HG03457 (cell line): Measurements from ENCODE around the gene GDPD5.

Source experiments
- ATAC-seq: cut with Tn5 transposase; IDR thresholded peaks from one replicate; pipeline ENCODE4 v1.9.1; 2021; ENCODE audit warnings: moderate number of reproducible peaks; ENCODE audit not compliant: unreplicated experiment

The GDPD5 gene

GRCh38 chr11:75474240-75474639 is 51.5 kb downstream of the GDPD5 start:
- ATAC-seq, result no peak

- no peak for ATAC-seq
Measured at GRCh38 chr11:75473684-75474083, 52.1 kb downstream of the GDPD5 start.

DNA sequence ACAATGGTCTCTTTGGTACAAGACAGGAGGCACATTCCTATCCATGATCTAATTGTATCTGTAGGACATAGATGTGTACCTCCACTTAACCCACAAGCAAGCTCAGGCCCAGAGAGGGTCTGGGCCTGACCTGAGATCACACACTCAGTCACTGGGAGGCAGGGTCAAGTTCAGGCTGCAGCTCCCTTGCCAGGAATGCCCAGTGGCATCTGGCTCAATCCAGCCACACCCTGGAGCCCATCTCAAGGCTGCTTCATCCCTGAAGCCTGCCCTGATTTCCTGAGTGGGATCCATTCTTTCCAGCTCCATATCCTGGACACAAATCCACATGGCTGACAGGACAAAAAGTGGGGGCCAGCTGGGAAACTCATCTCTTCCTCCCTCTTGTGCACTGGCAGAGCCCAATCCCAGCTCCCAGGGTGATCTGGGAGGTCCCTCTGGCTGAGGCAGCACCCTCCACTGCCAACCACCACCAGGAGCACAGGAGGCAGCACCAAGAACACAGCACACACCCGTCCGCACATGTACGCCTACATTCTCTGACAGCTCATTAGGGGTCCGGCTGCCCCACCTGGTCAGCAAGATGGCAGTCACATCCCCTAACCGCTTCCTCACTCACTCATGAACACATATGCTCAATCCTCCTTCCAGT is 53.5 kb downstream of the GDPD5 start:
- ATAC-seq, result no peak

- ATAC-seq, result no peak
Measured at GRCh38 chr11:75471176-75471973, 54.4 kb downstream of the GDPD5 start.

- no peak for ATAC-seq
Measured at GRCh38 chr11:75470476-75471080, 55.2 kb downstream of the GDPD5 start.

GRCh38 chr11:75469785-75470405 is 55.8 kb downstream of the GDPD5 start:
- ATAC-seq, result no peak

GRCh38 chr11:75468534-75469340 is 57.0 kb downstream of the GDPD5 start:
- ATAC-seq, result no peak

GRCh38 chr11:75467881-75468280 is 57.9 kb downstream of the GDPD5 start:
- ATAC-seq, result no peak

GRCh38 chr11:75467311-75467710 is 58.4 kb downstream of the GDPD5 start:
- no peak for ATAC-seq

- no peak for ATAC-seq
Measured at GRCh38 chr11:75465701-75466531, 59.8 kb downstream of the GDPD5 start.

DNA sequence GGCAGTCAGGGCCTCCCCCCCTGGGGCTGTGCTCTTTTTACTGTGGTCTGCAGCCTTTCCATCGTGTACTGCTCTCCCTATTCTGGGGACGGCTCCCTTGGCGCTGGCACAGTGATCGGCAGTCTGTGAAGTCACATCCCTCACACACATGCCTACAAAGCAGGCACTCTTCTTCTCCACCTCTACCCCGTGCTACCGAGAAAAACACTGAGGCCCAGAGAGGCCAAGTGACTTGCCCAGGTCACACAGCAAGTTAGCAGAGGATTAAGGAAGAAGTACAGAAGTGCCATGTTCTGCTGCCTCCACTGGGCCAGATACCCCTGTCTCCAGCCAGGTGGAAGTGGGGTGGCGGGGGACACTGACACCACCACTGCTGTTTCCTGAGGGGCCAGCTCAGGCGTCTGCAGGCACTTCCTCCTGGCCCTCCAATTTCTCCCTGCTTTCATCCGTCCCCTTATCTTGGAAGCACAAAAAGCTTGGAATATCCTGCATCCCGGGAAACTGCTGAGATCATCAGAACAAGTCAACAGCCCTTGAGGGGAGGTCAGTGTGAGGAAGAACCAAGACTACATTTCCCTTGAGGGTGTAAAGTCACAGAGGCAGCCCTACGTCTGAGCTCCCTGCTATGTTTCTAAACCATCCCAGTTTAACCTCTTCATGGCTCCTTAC is 62.5 kb downstream of the GDPD5 start:
- ATAC-seq, result no peak

GRCh38 chr11:75462117-75462653 is 63.6 kb downstream of the GDPD5 start:
- no peak for ATAC-seq

DNA sequence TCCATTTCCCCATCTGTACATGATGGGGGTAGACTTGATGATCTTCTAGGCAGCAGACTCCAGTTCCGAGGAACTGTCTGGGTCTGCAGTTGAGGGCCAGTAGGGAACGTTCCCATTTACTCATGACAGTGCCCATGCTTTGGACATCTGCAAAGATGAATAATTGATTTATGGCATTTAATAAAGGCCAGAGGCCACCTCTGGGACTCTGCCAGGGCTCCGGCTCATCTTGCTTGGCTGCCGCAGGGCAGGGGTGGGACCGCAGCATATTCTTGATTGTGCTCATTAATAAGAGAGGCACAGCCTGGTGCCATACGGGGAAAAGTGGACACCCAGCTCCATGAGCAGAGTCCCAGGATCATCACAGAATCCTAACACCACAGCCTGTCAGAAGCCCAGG is 64.6 kb downstream of the GDPD5 start:
- ATAC-seq, result no peak

- ATAC-seq, result no peak
Measured at GRCh38 chr11:75456596-75457183, 69.1 kb downstream of the GDPD5 start.

DNA sequence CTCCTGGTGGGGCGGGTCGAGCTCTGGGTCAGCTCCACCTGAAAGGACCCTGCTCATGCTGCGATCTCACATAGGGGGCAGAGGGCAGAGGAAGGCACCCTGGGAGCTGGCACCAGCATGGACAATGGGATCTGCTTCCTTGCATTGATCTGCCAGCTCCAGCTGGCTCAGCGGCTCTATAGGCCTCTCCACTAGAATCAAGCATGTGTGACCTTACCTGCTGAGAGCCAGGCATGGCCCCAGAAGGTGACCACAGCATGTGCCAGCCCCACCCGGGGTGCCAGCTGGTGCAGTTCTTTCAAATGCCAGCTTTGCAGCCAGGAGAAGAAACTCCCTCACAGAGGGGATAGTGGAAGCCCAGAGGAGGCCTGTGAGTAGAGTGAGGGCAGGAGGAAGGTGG is 70.8 kb downstream of the GDPD5 start:
- no peak for ATAC-seq

DNA sequence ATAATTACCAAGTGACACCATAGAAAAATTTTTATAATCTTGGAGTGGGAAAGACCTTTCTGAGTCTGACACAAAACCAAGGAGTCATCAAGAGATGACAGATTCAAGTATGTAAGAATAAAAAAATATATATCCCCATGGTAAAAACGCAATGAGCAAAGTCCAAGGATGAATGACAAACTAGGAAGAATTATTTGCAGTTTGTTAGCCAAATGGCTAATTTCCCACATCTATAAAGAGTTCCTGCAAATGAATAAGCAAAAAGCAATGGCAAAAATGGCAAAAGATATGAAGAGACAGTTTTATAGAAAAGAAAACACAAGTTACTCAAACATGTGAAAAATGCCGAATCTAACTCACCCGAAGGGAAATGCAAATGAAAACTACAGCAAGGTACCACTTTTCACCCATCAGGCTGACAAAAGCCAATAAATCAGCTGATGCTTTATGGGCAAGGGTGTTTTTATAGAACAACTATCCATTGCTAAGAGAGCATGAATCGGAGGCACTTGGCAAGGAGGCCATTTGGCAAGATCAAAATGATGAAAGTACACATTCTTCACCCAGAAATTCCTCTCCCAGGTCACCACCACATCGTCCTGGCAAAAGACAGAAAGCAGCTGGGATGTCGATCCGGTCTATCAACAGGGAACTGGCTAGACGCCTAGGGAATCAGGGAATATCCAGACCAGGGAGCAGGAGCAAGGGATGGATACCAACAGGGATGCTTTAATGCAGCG is 71.7 kb downstream of the GDPD5 start:
- ATAC-seq, result no peak

GRCh38 chr11:75450826-75451821 is 74.6 kb downstream of the GDPD5 start:
- no peak for ATAC-seq
